Body of pancreas (tissue), 4 donors: ENCODE measurements around the gene SLC9A9.

ENCODE experiments used
- POLR2A ChIP-seq, 3 donors: fragments of 450-650 bp; IDR thresholded peaks; one replicate each; pipeline ENCODE4 v1.6.1; 2016; ENCODE audit warnings: antibody characterized with exemption in 3 of 3, mild to moderate bottlenecking in 2 of 3
- TF ChIP-seq, protein P1 (sequence below), 7 experiments: fragments of 450-650 bp in 4 of 7; fragments of 200-600 bp in 3 of 7; sonication (generic) in 3 of 7; IDR thresholded peaks; one replicate each; pipeline ENCODE4 v1.5.1; 2016 to 2019; ENCODE audit warnings: antibody characterized with exemption in 7 of 7

DNA sequence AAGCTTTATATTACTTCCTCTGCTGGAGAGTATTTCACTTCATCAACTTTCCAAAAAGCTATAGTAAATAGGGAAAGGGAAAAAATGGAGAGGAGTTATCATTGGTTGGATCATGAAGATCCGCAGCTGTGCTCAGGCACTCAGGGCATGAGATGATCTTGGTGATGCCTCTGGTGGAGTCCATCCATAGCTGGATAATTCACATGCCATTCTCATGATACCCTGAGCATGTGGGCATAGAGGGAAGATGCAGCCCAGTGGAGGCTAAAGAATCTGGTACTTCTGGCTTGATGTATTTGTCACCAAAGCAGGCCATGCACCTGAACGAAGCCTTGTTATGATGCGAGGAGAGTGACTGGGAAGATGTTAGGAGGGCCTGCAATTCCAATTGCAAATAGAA, 578.5 kb downstream of the SLC9A9 start:
- TF ChIP-seq, protein P1, sequence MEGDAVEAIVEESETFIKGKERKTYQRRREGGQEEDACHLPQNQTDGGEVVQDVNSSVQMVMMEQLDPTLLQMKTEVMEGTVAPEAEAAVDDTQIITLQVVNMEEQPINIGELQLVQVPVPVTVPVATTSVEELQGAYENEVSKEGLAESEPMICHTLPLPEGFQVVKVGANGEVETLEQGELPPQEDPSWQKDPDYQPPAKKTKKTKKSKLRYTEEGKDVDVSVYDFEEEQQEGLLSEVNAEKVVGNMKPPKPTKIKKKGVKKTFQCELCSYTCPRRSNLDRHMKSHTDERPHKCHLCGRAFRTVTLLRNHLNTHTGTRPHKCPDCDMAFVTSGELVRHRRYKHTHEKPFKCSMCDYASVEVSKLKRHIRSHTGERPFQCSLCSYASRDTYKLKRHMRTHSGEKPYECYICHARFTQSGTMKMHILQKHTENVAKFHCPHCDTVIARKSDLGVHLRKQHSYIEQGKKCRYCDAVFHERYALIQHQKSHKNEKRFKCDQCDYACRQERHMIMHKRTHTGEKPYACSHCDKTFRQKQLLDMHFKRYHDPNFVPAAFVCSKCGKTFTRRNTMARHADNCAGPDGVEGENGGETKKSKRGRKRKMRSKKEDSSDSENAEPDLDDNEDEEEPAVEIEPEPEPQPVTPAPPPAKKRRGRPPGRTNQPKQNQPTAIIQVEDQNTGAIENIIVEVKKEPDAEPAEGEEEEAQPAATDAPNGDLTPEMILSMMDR (IDR thresholded peaks at IDR 0.05): no peak
- no peak for TF ChIP-seq POLR2A (IDR thresholded peaks at IDR 0.05)
